Measurements from ENCODE around the gene TMC3. TPM values are rescaled to one million over a fixed set of nuclear protein-coding genes. Genes with fewer than 3 reads are reported as not detected.

TMC3 gene
- total RNA-seq, 1 donor from 2014 or later: not detected

- ATAC-seq: peak; percentile 69
Observed at GRCh38 chr15:81385721-81386076, 11.7 kb upstream of the TMC3 start.

GRCh38 chr15:81384891-81385720, 11.1 kb upstream of the TMC3 start:
- DNase-seq (ENCODE audit: low spot score) (peak; percentile 64), ATAC-seq (peak; percentile 91)

More at GRCh38 chr15:81385721-81386076, 11.7 kb upstream of the TMC3 start:
- no peak for DNase-seq (ENCODE audit: low spot score)

GRCh38 chr15:81381720-81382119, 7.7 kb upstream of the TMC3 start:
- no peak for DNase-seq (ENCODE audit: low spot score)
- no peak for ATAC-seq

- DNase-seq (ENCODE audit: low spot score) (no peak), ATAC-seq (no peak)
Observed at GRCh38 chr15:81380668-81381067, 6.7 kb upstream of the TMC3 start.

GRCh38 chr15:81380203-81380602, 6.2 kb upstream of the TMC3 start:
- ATAC-seq: no peak
- DNase-seq (ENCODE audit: low spot score): no peak

- no peak for ATAC-seq
Observed at GRCh38 chr15:81379269-81379668, 5.3 kb upstream of the TMC3 start.

GRCh38 chr15:81378443-81378842, 4.4 kb upstream of the TMC3 start:
- DNase-seq (ENCODE audit: low spot score) (no peak), ATAC-seq (no peak)

More at GRCh38 chr15:81379269-81379668, 5.3 kb upstream of the TMC3 start:
- no peak for DNase-seq (ENCODE audit: low spot score)

- no peak for ATAC-seq
Observed at GRCh38 chr15:81377871-81378270, 3.9 kb upstream of the TMC3 start.

GRCh38 chr15:81376231-81376630, 2.2 kb upstream of the TMC3 start:
- DNase-seq (ENCODE audit: low spot score): no peak

More at GRCh38 chr15:81377871-81378270, 3.9 kb upstream of the TMC3 start:
- DNase-seq (ENCODE audit: low spot score): no peak

GRCh38 chr15:81375461-81375860, 1.4 kb upstream of the TMC3 start:
- DNase-seq (ENCODE audit: low spot score) (peak; percentile 66), ATAC-seq (peak; percentile 94)

More at GRCh38 chr15:81376231-81376630, 2.2 kb upstream of the TMC3 start:
- no peak for ATAC-seq

- ATAC-seq (no peak), DNase-seq (ENCODE audit: low spot score) (no peak)
Observed at GRCh38 chr15:81373176-81373575, 837 bp downstream of the TMC3 start.

- DNase-seq (ENCODE audit: low spot score): no peak
- ATAC-seq: no peak
Observed at GRCh38 chr15:81372575-81372974, 1.4 kb downstream of the TMC3 start.

GRCh38 chr15:81363718-81364500, 10.1 kb downstream of the TMC3 start:
- DNase-seq (ENCODE audit: low spot score) (no peak), ATAC-seq (no peak)

GRCh38 chr15:81363276-81363675, 10.7 kb downstream of the TMC3 start:
- DNase-seq (ENCODE audit: low spot score): no peak
- no peak for ATAC-seq

GRCh38 chr15:81362790-81363189, 11.2 kb downstream of the TMC3 start:
- DNase-seq (ENCODE audit: low spot score) (no peak), ATAC-seq (no peak)

GRCh38 chr15:81361891-81362290, 12.1 kb downstream of the TMC3 start:
- no peak for DNase-seq (ENCODE audit: low spot score)

GRCh38 chr15:81360491-81360890, 13.5 kb downstream of the TMC3 start:
- no peak for ATAC-seq
- no peak for DNase-seq (ENCODE audit: low spot score)

More at GRCh38 chr15:81361891-81362290, 12.1 kb downstream of the TMC3 start:
- no peak for ATAC-seq

GRCh38 chr15:81358248-81358647, 15.8 kb downstream of the TMC3 start:
- ATAC-seq (no peak), DNase-seq (ENCODE audit: low spot score) (no peak)

- DNase-seq (ENCODE audit: low spot score) (no peak), ATAC-seq (no peak)
Observed at GRCh38 chr15:81357180-81357686, 16.8 kb downstream of the TMC3 start.

GRCh38 chr15:81356252-81356651, 17.8 kb downstream of the TMC3 start:
- DNase-seq (ENCODE audit: low spot score): no peak
- no peak for ATAC-seq

- ATAC-seq: no peak
- DNase-seq (ENCODE audit: low spot score): no peak
Observed at GRCh38 chr15:81351651-81352050, 22.4 kb downstream of the TMC3 start.

- DNase-seq (ENCODE audit: low spot score) (no peak), ATAC-seq (no peak)
Observed at GRCh38 chr15:81349271-81349670, 24.7 kb downstream of the TMC3 start.
